OCI-M1 (cell line): ENCODE data around the gene PDE4D.

Experiments used
- DNase-seq: peaks from one replicate; lab custom pipeline; 2025; lab: John Stamatoyannopoulos, UW

PDE4D gene

GRCh38 chr5:59037941-59038797 is 855.4 kb downstream of the PDE4D start:
- peak; percentile 63 for DNase-seq

- DNase-seq: no peak
Observed at GRCh38 chr5:59037453-59037852, 856.1 kb downstream of the PDE4D start.

GRCh38 chr5:59037041-59037440 is 856.5 kb downstream of the PDE4D start:
- DNase-seq: peak; percentile 28

DNA sequence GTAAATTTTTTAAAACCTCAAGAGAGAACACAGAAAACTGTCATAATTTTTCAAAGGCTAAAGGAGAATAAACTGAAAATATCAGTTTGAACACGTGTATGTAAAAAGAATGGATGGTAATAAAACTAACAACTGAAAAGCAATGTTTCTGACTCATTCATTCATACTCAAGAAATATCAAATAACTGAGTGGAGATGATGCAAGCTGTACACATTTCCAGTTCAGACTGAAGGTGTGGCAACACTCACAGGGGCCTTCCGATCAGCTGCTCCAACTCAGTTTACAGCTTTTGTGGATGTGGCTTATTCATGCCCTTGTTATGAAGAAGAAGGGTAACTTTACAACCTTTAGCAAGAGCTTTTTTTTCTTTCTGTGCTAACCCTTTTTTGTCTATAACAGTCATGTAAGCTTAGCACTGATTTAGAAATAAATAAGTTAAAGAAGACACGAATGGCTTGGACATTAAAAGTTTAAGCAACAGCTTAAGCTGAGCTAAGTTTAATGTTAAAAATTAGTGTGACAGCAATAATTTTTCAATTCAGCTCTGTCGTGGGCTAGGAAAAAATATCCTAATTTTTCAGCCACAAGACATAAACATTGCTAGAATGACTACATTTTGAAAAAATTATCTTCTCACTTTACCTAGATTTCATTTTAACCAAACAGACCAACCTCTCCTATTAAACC is 857.1 kb downstream of the PDE4D start:
- peak; percentile 70 for DNase-seq

DNA sequence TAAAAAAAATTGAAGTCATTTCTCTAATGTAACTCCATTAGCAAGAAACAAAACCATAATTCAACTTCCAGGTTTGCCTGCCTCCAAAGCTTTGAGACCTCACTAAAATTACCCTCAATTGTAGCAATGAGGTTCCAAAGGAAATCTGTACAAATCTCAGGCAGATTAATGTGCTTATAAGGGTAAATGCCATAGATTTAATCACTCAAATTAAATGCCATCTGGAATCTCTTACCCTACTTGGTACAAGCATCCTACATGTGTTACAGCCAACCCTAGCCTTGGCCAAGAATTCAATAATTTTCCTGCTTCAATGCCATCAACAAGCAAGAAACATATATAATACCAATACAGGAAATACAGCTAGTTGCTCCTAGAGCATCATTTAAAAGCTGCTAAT is 857.8 kb downstream of the PDE4D start:
- peak; percentile 27 for DNase-seq

DNA sequence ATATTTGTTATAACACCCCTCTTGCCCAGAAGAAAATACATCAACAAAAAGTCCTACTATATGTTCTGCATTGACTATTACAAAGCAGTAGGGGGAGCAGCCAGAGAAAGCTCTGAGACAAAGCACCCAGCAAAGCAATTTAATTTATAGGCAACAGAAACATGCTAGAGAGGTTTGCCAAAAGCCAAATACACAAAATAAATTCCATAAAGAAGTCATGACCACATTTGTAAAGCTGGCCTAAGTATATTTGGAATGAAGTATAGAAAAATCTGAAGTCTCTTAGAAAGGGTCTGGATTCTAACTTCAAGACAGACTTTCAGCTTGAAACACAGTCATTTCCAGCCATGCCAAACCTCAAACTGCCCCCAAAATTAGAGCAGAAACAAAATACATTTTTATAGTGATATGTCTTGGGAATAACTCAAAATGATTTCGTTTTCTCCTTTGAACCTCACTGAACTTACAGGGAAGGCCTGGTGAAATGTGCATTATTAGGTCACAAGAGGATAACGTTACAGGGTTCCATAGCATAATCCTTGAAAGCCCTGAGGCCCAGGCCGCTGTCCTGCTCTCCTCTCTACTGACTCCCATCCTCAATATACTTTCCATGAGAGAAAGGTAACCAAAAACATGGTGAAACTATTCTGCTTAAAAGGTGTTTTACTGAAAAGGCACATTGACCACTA is 858.9 kb downstream of the PDE4D start:
- peak; percentile 65 for DNase-seq

GRCh38 chr5:59027145-59027907 is 866.2 kb downstream of the PDE4D start:
- no peak for DNase-seq

GRCh38 chr5:59025734-59026133 is 867.8 kb downstream of the PDE4D start:
- DNase-seq: no peak

DNA sequence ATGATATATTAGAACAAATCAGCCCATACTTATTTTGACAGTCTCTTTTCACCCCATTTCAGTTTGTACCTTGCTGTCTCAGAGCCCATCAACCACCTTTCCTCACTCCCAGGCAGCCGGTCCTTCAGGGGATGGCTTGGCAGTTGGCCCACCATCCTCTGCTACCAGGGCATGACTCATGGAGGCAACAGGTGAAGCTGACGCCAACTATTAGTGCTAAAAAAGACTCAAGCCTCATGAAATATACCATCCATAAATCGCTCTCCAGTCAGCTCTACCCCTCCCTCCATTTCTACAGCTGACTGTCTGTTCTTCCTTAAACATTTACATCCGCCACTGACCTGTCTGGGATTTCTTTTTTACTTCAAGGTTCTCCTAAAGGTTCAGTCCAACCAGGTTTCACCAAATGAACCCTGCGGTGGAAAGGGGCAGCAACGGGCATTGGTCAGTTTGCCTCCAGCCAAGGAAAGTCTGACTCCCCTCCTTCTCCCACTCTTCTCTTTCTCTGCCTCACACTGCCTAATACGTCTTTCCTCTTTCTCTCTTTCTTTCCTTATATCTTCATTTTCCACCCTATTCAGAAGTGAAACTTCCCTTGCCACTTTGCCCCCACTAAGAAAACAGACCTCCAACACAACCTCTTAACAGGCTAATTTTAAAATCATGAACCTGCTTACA is 871.5 kb downstream of the PDE4D start:
- DNase-seq: no peak

- no peak for DNase-seq
Observed at GRCh38 chr5:59021286-59021673, 872.2 kb downstream of the PDE4D start.

- DNase-seq: no peak
Observed at GRCh38 chr5:59020611-59021285, 872.8 kb downstream of the PDE4D start.

DNA sequence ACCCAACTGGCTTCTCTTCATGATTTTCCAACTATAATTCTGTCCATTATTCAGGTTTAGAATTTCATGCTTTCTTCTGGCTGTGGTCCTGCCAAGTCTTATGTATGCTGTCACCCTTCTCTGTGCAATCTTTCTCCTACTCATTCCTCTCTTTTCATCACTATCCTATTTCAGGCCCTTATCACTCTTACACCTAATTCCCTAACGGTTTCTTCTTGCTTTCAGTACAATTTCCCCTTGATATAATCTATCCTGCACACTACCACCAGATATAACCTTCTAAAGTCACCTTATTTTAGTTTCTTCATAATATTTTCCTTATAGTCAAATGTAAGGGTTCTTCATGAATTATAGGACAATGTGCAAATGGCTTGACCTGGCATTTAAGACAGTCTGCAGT is 874.4 kb downstream of the PDE4D start:
- no peak for DNase-seq

- no peak for DNase-seq
Observed at GRCh38 chr5:59016925-59017324, 876.6 kb downstream of the PDE4D start.

- DNase-seq: no peak
Observed at GRCh38 chr5:59008816-59009473, 884.6 kb downstream of the PDE4D start.

DNA sequence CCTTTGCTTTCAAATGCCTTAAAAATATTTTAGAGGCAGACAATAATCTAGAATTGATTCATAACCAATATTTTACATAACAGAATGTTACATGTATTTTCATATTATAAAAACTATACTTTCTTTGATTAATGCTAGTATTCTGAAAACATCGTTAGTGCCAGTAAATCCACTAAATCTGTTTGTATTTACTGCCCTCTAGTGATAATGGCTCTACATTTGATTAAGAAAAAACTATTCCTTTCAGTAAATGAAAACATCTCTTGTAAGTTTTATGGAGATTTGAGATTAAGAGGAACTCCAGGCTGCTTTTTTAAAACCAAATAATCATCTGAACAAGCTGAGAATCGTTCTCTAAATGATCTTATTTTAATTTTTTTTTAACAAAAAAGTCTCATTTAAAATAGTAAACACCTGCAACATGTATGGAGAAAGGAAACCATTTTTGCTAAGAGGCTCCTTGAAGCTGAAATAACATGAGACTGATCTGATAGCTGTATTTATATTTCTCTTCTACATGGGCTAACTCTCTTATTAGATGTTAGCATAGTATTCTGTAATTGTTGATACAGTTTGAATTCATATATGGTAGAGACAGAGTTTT is 886.0 kb downstream of the PDE4D start:
- DNase-seq: peak; percentile 66

DNA sequence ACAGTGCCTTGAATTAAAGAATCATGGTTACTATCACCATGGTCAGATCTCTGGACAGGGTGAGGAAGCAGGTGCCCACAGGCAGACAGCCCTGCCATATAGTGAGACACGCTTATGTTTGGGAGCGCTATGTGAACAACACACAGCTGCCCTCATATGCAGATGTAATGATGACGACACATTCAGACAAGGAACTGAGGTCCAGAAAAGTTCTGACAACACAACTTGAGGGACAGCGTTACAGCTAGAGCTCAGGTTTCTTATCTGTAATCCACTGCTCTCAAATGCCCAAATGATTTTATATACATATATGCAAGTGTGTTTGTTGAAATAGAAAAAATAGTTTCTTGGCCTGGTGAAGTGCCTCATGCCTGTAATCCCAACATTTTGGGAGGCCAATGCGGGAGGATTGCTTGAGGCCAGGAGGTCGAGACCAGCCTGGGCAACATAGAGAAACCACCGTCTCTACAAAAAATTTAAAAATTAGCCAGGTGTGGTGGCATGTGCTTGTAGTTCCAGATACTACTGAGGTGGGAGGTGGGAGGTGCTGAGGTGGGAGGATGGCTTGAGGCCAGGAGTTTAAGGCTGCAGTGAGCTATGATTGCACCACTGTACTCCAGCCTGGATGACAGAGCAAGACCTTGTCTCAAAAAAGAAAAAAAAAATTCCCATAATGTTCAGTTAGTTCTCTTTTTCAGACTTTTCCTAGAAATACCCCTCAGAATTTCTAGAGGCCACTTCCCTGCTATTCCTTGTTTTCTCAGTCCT is 887.4 kb downstream of the PDE4D start:
- DNase-seq: no peak

DNA sequence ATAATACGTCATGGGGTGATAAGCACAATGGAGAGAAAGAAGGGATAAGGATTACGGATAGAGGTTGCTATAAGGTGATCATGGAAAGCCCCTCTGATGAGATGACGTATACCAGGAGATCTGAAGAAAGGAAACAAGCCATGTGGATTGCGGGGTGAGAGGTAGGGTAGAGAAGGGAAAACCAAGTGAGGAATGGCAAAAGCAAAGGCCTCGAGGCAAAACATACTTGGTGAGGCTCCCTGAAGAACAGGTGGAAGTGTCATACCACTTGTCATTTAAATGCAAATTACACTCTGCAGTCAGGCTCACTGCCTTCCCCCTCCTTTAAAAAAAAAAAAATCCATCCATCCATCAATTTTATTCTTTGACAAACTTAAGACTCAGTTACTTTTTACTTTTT is 889.9 kb downstream of the PDE4D start:
- no peak for DNase-seq

DNA sequence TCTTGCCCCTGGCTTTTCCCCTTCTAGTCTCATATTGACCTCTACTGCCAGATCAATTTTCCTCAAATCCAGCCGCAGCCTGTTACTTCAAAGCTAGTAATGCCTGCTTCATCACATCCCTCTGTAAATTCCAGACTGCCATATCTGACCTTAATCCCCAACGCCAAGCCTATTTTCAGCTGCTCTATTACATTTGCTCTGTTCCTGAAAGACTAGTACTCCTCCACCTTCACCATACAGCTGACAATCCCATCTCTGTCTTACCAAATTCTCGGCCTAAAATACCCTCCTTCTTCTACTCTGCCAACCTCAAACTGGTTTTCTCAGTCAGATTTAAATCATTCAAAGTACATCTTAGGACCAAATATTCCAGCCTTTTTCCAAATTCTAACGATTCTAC is 890.4 kb downstream of the PDE4D start:
- DNase-seq: no peak

- no peak for DNase-seq
Observed at GRCh38 chr5:59002162-59002825, 891.2 kb downstream of the PDE4D start.
